ENCODE measurements around the gene NRXN3. TPM values are rescaled to one million over a fixed set of nuclear protein-coding genes. Genes with fewer than 3 reads are reported as not detected.

Gene NRXN3
- total RNA-seq, 1 donor from 2014 or later = not detected

GRCh38 chr14:79658769-79659168, 1488.6 kb downstream of the NRXN3 start:
- DNase-seq (ENCODE audit: low read depth in 2 of 2) = no peak

DNA sequence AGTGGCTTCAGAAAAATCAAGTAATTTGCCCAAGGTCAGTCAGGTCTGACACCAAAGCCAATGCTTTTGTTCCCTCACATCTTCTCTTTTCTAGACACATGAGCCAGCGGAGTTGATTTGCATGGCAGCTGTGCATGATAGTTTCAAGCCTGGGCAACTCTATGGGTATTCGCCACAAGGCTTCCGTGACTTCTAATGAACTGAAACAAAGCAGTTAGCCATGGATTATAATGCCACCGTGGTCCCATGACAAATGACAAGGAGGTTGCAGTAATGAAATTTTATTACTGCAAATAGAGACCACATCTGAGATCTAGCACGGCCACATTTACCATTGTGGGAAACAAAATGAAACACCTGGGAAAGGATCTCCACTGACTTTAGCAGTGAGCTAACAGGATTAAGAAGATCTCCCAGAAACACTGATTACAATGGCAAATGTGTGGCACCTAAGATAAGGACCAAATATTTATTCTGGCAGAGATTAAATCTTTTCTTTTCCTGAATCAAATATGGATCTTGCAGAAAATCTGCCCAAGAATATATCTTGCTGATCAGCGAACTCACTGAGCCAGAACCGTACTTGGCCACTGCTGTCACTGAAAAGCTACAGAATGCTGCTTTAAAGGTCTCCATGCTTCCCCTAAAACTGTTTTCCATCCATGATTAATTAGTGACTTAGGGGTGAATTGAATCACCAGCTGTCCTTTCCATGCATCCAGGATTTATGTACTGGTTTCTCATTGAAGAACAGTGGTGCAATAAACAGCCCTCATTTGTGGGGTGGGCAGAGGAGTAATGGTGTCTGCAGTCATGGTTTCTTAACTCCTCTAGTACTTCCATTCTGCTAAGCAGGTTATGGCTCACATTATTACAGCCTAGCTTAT, 1490.1 kb downstream of the NRXN3 start:
- no peak for DNase-seq (ENCODE audit: low read depth in 2 of 2)

DNA sequence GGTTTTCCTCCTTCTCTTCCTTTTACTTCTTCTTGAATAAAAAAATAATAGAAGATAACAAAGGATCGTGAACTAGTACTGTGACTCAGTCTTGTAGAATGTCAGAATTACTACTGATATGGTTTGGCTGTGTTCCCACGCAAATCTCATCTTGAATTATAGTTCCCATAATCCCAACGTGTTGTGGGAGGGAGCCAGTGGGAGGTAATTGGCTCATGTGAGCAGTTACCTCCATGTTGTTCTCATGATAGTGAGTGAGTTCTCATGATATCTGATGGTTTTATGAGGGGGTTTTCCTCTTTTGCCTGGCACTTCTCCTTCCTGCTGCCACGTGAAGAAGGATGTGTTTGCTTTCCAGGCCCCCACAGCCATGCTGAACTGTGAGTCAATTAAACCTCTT, 1491.6 kb downstream of the NRXN3 start:
- no peak for DNase-seq (ENCODE audit: low read depth in 2 of 2)

DNA sequence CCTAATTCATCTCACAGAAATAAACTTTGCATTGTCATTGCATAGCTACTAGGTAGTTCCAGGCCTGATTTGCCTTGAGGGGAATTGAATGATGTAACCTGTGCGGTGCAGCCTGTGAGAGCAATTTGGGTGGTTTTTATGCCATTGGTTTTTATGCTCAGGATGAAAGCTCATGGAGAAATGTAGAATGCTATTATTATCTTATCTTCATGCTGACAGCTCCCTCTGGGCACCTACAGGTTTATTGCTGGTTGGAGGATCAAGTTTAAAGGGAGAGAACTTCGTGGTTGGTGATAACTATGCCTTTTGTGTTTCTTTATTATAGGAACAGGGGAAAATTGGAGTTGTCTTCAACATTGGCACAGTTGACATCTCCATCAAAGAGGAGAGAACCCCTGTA, 1493.3 kb downstream of the NRXN3 start:
- DNase-seq (ENCODE audit: low read depth in 2 of 2) = no peak

- DNase-seq (ENCODE audit: low read depth in 2 of 2) = no peak
These were observed 1495.4 kb downstream of the NRXN3 start for GRCh38 chr14:79665556-79665955.

GRCh38 chr14:79668951-79669350, 1498.8 kb downstream of the NRXN3 start:
- DNase-seq (ENCODE audit: low read depth in 2 of 2) = no peak

GRCh38 chr14:79670811-79671210, 1500.6 kb downstream of the NRXN3 start:
- DNase-seq (ENCODE audit: low read depth in 2 of 2) = no peak

DNA sequence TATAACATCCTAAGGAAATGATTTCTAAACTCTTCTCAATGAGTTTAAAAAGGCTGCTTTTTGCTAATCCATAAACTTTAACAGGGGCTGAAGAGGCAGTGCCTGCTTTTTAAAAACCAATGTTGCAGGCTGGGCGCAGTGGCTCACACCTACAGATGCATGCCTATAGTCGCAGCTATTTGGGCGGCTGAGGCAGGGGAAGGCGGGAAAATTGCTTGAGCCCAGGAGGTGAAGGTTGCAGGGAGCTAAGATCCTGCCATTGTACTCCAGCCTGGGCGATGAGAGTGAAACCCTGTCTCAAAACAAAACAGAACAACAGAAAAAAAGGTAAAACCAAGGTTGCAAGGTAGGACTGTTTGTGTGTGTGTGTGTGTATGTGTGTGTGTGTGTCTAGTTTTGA, 1509.9 kb downstream of the NRXN3 start:
- no peak for DNase-seq (ENCODE audit: low read depth in 2 of 2)

- no peak for DNase-seq (ENCODE audit: low read depth in 2 of 2)
These were observed 1516.0 kb downstream of the NRXN3 start for GRCh38 chr14:79686196-79686595.

DNA sequence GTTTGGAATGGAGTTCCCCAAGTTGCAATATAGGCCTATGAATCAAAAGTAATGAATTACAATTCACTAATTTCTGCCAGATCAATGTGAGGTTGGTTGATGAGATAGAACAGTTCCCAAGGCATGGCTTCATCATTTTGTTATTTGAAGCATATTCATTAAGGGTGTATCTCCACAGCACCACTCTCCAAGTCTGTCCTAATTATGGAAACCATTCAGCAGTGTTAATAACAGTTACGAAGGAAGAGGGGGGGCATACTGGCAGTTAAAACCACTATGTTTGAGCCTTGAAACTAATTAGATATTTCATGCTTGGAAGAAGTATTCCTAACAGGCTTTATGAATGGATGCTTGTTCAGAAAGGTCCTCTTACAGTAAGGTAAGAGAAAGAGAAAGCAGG, 1520.8 kb downstream of the NRXN3 start:
- DNase-seq (ENCODE audit: low read depth in 2 of 2) = no peak

DNA sequence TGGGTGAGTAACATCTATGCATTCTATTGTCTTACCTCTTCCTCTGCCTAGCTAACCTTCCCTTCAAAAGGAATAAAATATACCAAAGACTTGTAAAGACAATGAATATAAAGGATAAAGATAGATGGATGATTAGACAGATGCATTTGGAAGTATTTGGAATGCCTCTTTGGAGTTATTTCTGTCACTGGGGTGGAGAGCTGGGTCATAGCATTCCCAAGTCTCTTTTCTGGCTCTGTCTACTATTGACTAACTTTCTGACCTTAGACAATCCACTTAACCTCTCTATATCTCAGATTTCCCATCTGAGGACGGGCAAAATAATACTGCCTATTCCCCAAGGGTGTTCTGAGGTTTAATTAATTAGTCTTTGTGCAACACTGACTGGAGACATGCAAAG, 1523.8 kb downstream of the NRXN3 start:
- DNase-seq (ENCODE audit: low read depth in 2 of 2) = no peak

DNA sequence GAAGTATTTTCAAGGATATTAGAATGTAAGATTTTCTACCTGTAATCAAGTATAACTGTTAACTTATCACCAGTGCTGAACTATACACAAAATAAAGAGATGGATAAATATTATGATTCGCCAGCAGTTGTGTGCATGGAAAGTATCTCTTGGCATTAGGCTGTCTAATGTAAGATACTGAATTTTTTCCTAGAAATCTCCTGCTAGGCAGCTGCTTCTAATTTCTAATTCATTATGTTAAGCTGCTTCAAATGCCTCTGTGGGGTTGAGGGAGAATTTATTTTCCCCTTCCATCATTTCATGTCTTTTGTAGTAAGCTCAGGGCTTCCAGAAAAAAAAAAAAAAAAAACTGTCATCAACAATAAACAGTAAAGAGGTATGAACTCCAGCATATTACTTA, 1525.1 kb downstream of the NRXN3 start:
- DNase-seq (ENCODE audit: low read depth in 2 of 2) = no peak

DNA sequence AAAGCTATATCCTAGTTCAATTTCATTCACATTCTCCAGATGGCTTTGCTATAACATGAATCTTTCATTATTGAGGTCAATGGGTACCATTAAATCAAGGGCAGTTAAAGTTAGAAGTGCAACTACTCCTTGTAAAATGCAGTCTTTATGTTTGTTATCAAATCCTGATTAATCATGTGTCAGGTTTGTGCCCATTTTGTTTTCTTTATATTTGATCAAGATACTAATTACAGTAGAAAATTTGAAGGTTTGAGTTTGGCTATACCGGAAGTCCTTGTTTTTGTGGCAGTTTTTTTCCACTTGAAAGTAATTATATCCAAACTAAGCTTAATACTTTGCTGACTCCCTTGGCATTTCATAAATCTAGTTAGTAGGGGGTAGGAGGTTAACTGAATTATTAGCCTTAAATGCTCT, 1528.1 kb downstream of the NRXN3 start:
- DNase-seq (ENCODE audit: low read depth in 2 of 2) = no peak

DNA sequence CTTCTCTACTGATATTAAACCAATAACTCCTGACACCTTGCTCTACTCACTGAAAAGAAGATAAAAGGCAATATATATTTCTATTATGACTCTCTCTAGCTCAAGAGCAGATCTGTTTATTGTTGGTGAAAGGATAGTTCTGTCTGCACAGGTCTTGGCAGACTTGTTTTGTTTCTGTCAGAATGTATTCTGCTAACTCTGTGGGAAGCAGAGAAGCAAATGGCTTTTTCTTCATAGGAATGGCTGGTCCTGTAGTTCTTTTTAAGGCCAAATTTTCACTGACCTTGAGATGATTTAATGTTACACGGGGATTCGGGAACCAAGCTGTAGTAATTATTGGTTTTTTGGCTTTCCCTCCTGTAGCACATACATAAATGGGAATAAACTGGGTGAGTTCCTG, 1529.0 kb downstream of the NRXN3 start:
- DNase-seq (ENCODE audit: low read depth in 2 of 2) = no peak

GRCh38 chr14:79701371-79701770, 1531.2 kb downstream of the NRXN3 start:
- no peak for DNase-seq (ENCODE audit: low read depth in 2 of 2)

- DNase-seq (ENCODE audit: low read depth in 2 of 2) = no peak
These were observed 1532.0 kb downstream of the NRXN3 start for GRCh38 chr14:79702197-79702596.

DNA sequence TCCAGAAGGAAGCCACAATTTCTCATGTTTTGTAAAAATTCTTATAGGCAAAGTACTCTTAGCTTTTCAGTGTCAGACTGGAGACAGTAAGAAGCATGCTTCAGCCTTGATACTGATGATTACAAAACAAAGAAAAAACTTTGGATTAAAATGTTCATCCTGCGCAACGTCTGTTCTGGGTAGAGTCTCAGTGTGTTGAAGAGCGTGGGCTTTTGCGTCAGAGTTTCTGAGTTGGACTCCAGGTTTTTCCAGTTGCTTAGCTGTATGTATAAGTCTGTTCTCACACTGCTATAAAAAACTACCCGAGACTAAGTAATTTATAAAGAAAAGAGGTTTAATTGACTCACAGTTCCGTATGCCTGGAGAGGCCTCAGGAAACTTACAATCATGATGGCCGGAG, 1533.0 kb downstream of the NRXN3 start:
- no peak for DNase-seq (ENCODE audit: low read depth in 2 of 2)

- no peak for DNase-seq (ENCODE audit: low read depth in 2 of 2)
These were observed 1534.1 kb downstream of the NRXN3 start for GRCh38 chr14:79704041-79704807.

DNA sequence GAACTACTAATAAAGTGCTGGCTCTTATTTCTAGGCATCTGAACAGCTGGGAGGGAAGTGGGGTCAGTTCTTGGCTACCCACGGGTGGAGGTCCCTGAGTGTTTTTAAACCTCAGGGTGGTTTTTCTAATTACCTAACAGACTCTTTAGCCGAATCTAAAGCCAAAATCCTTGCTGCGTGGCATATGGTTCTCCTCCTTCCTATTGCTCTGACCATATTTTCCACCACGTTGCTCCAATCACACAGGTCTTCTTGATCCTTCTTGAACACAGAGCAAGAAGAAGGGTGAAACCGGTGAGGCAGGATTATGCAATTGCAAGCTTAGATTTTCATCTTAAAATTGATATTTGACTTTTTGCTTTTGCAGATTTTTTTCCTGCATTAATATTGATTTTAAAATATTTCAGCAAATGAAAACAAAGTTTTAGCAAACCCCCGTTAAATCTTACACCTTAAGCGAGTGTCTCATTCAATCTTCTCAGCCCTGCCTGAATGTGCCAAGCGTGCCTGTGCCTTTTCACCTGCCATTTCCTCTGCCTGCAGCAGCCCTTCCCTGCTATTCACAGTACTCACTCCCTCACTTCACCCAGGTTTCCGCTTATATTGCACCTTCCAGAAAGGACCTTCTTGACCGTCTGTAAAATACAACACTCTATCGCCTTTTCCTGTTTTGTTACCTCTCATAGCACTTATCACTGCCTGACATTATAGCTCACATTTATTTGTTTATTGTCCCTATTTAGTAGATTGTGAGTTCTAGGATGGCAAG, 1535.1 kb downstream of the NRXN3 start:
- no peak for DNase-seq (ENCODE audit: low read depth in 2 of 2)

- DNase-seq (ENCODE audit: low read depth in 2 of 2) = no peak
These were observed 1536.2 kb downstream of the NRXN3 start for GRCh38 chr14:79706382-79706781.

- no peak for DNase-seq (ENCODE audit: low read depth in 2 of 2)
These were observed 1538.5 kb downstream of the NRXN3 start for GRCh38 chr14:79708426-79709388.

All from lung microvascular endothelial cell (primary cell).